ENCODE data around the gene ZNF236.
"Not testable (repeated sequence)": the region's sequence is repeated elsewhere in the genome, so short reads cannot be mapped to it uniquely, and the experiment has no call there.

ZNF236 gene

GRCh38 chr18:76943542-76944339, 121.4 kb downstream of the ZNF236 start:
- DNase-seq (ENCODE audit: low read depth in 2 of 2, low spot score in 1 of 2): no peak

GRCh38 chr18:76944346-76944745, 122.0 kb downstream of the ZNF236 start:
- not testable (repeated sequence) for DNase-seq (ENCODE audit: low read depth in 2 of 2, low spot score in 1 of 2)

- no peak for DNase-seq (ENCODE audit: low read depth in 2 of 2, low spot score in 1 of 2)
These were observed 126.0 kb downstream of the ZNF236 start for GRCh38 chr18:76948345-76948744.

GRCh38 chr18:76951456-76952247, 129.3 kb downstream of the ZNF236 start:
- DNase-seq (ENCODE audit: low read depth in 2 of 2, low spot score in 1 of 2): no peak

GRCh38 chr18:76952747-76953146, 130.4 kb downstream of the ZNF236 start:
- no peak for DNase-seq (ENCODE audit: low read depth in 2 of 2, low spot score in 1 of 2)

GRCh38 chr18:76953156-76953555, 130.8 kb downstream of the ZNF236 start:
- DNase-seq (ENCODE audit: low read depth in 2 of 2, low spot score in 1 of 2): no peak

GRCh38 chr18:76953583-76954233, 131.4 kb downstream of the ZNF236 start:
- DNase-seq (ENCODE audit: low read depth in 2 of 2, low spot score in 1 of 2): no peak

- DNase-seq (ENCODE audit: low read depth in 2 of 2, low spot score in 1 of 2): no peak
These were observed 133.3 kb downstream of the ZNF236 start for GRCh38 chr18:76955524-76956170.

GRCh38 chr18:76956648-76957047, 134.3 kb downstream of the ZNF236 start:
- DNase-seq (ENCODE audit: low read depth in 2 of 2, low spot score in 1 of 2): no peak

GRCh38 chr18:76957384-76958355, 135.3 kb downstream of the ZNF236 start:
- no peak for DNase-seq (ENCODE audit: low read depth in 2 of 2, low spot score in 1 of 2)

- no peak for DNase-seq (ENCODE audit: low read depth in 2 of 2, low spot score in 1 of 2)
These were observed 136.5 kb downstream of the ZNF236 start for GRCh38 chr18:76958692-76959341.

- DNase-seq (ENCODE audit: low read depth in 2 of 2, low spot score in 1 of 2): no peak
These were observed 137.2 kb downstream of the ZNF236 start for GRCh38 chr18:76959605-76960004.

GRCh38 chr18:76960528-76961035, 138.2 kb downstream of the ZNF236 start:
- DNase-seq (ENCODE audit: low read depth in 2 of 2, low spot score in 1 of 2): no peak

GRCh38 chr18:76962851-76963250, 140.5 kb downstream of the ZNF236 start:
- no peak for DNase-seq (ENCODE audit: low read depth in 2 of 2, low spot score in 1 of 2)

- no peak for DNase-seq (ENCODE audit: low read depth in 2 of 2, low spot score in 1 of 2)
These were observed 141.6 kb downstream of the ZNF236 start for GRCh38 chr18:76963936-76964335.

GRCh38 chr18:76965555-76966151, 143.3 kb downstream of the ZNF236 start:
- not testable (repeated sequence) for DNase-seq (ENCODE audit: low read depth in 2 of 2, low spot score in 1 of 2)

- not testable (repeated sequence) for DNase-seq (ENCODE audit: low read depth in 2 of 2, low spot score in 1 of 2)
These were observed 144.9 kb downstream of the ZNF236 start for GRCh38 chr18:76967299-76967698.

- DNase-seq (ENCODE audit: low read depth in 2 of 2, low spot score in 1 of 2): no peak
These were observed 145.5 kb downstream of the ZNF236 start for GRCh38 chr18:76967721-76968472.

Data from stimulated activated CD8-positive, alpha-beta memory T cell treated with anti-CD3 and anti-CD28 coated beads, Interleukin-4, amount 100 ng/mL, for 4 hours (primary cell).